ENCODE measurements around the gene ANXA8. TPM values are rescaled to one million over a fixed set of nuclear protein-coding genes. Genes with fewer than 3 reads are reported as not detected.

The ANXA8 gene, protein sequence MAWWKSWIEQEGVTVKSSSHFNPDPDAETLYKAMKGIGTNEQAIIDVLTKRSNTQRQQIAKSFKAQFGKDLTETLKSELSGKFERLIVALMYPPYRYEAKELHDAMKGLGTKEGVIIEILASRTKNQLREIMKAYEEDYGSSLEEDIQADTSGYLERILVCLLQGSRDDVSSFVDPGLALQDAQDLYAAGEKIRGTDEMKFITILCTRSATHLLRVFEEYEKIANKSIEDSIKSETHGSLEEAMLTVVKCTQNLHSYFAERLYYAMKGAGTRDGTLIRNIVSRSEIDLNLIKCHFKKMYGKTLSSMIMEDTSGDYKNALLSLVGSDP
- 3.3 and 18.6 TPM in 2 replicates for total RNA-seq

DNA sequence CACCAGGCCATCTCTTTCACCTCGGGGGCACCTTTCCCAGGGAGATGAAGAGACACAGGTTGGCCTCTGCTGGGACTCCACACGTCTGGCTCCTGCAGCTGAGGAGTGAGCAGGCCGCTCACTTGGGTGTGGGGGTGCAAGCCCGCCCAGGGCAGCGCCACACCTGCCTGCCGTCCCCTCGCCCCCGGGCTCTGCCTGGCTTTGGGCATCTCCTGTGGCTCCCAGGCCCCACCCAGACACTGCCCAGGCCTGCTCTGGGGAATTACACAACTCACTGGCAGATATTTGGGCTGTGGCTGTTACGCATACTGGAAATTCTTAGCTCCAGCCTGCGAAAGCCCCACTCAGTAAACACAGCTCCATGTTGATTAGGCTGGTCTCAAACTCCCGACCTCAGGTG is at the start of gene ANXA8:
ANXA8 (minus strand) TSS at position 193 of the 400 bp plus-strand sequence; CDS start at position 11, 182 bp downstream.

GRCh38 chr10:47523475-47523874 is 39.6 kb upstream of the ANXA8 start, which contains the start of gene AGAP9:
AGAP9 (minus strand) TSS chr10:47523638; CDS start chr10:47523526, 112 bp downstream.

GRCh38 chr10:47491600-47491999 is 7.7 kb upstream of the ANXA8 start, which contains the start of gene FAM25G:
FAM25G (minus strand) TSS chr10:47491700; CDS start chr10:47491674, 26 bp downstream.

Small RNA genes within 50 kb of the gene (small RNA-seq; reads per million reads assigned to genes)
- gene AL591684.3 (ENCODE audit: low replicate concordance): not detected
- gene RNA5SP312 (ENCODE audit: low replicate concordance): not detected

Other genes with a start within 250 kb of the ANXA8 start
- gene GDF10, start 183.9 kb downstream of the ANXA8 start, total RNA-seq: not detected in 2 replicates
- gene GDF2, start 161.7 kb downstream of the ANXA8 start, total RNA-seq: 0.14 TPM in 1 of 2 replicates, not detected in the other
- under 0.01 TPM in 1 of 2 replicates, not detected in the other for gene RBP3, start 135.8 kb downstream of the ANXA8 start, total RNA-seq
- gene ZNF488, start 99.8 kb downstream of the ANXA8 start, total RNA-seq: under 0.01 TPM in 1 of 2 replicates, not detected in the other
- not detected in 2 replicates for gene FAM25G, start 7.6 kb upstream of the ANXA8 start, total RNA-seq
- 4.4 and 10.0 TPM in 2 replicates for gene AGAP9, start 39.5 kb upstream of the ANXA8 start, total RNA-seq